ENCODE data around the gene TSHZ2. TPM values are rescaled to one million over a fixed set of nuclear protein-coding genes. Genes with fewer than 3 reads are reported as not detected.

Gene TSHZ2
- total RNA-seq, 1 experiment from 2014 or later, result 4.1 TPM

DNA sequence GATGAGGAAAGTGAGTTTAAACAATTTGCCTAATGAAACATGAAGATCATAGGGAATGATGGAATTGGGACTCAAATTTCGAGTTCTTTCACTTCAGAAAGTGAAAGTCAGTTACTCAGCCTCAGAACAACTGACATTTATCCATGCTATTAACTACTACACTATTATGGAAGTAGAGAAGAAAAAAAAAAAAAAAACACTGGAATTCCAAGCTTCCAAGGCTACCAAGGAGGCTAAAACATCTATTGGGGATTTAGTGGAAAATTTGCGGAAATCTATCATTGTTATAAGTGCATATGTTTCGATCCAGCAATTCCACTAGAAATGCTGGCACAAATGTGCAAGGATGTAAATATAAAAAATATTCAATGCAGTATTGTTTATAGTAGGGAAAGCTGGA, 70.4 kb downstream of the TSHZ2 start:
- no peak for DNase-seq (ENCODE audit: low read depth)
- in situ Hi-C loops (cut with HindIII; ENCODE audit: low pct_unique_long_range_greater_than_20kb, low sequenced_read_pairs), result no loop called here

- no peak for DNase-seq (ENCODE audit: low read depth)
- in situ Hi-C loops (cut with HindIII; ENCODE audit: low pct_unique_long_range_greater_than_20kb, low sequenced_read_pairs), result no loop called here
Measured at GRCh38 chr20:53044296-53044695, 72.1 kb downstream of the TSHZ2 start.

DNA sequence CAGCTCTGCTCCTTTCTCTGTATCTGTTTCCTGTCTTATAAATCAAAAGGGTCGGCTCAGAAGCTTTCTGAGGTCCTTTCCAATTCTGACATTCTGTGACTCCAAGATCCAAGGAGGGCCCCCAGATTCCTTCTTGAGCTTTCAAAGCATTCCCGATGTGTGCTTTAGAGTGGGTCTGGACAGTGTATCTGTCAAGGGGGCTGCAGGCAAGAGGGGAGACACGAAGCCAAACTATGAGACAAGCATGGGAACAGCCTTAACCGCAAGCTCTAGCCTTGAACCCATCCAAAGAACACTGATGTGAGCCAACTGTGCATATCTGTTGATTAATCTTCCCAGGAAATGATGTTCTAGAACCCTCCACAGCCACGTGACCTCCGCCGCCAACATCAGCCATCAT, 73.8 kb downstream of the TSHZ2 start:
- in situ Hi-C loops (cut with HindIII; ENCODE audit: low pct_unique_long_range_greater_than_20kb, low sequenced_read_pairs), result no loop called here
- DNase-seq (ENCODE audit: low read depth), result no peak

DNA sequence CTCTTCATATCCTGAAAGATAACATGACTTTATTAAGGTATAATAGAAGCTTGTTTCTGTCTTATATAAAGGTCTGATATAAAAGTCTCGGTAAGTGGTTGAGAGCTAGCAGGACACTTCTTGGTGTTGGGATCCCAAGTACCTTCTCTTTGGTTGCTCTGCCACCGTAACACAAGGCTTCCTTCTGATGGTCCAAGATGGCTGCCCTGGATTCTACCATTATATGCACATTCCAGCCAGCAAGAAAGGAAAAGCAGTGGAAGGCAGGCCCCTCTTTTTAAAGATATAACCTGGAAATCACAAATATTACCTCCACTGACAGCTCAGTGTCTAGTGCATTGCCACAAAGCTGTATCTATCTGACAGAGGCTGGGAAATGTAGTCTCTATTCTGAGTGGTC, 75.0 kb downstream of the TSHZ2 start:
- in situ Hi-C loops (cut with HindIII; ENCODE audit: low pct_unique_long_range_greater_than_20kb, low sequenced_read_pairs), result no loop called here
- DNase-seq (ENCODE audit: low read depth), result no peak

DNA sequence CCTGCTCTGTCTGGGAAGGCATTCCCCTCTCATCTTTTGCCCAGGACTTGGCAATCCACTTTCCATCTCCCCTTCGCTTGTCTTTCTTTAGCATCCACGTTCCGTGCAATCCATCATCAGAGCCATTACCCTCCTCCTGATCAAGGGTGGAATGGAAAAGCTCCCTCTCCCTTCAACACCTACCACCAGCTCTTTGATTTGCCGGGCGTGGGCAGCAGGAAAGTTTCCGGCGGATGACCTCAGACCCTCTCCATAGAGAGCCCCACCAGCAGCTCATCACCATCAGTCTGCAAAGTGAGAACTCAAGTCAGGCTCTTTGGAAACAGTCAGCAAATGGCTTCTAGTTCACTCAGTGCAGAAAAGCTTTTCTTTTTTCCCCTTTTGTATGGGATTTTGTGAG, 76.2 kb downstream of the TSHZ2 start:
- no peak for DNase-seq (ENCODE audit: low read depth)
- in situ Hi-C loops (cut with HindIII; ENCODE audit: low pct_unique_long_range_greater_than_20kb, low sequenced_read_pairs), result no loop called here

DNA sequence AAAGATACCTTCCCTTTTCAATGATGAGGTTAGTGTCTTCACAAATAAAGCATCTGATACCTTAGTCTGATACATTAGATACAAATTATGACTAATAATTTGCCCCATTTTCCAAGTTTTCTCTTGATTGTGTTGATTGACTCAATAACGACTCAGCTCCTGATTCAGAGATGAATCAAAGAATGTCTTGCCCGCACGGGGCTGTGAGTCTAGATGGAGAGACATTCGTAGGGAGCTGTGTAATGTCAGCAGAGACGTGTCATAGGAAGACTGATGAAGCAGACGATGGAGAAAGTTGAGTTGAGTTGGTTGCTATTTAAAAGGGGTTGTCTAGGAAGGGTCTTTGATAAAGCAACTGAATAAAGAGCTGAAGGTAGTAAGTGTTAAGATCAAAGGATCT, 78.2 kb downstream of the TSHZ2 start:
- DNase-seq (ENCODE audit: low read depth), result no peak
- in situ Hi-C loops (cut with HindIII; ENCODE audit: low pct_unique_long_range_greater_than_20kb, low sequenced_read_pairs), result no loop called here

- no peak for DNase-seq (ENCODE audit: low read depth)
- in situ Hi-C loops (cut with HindIII; ENCODE audit: low pct_unique_long_range_greater_than_20kb, low sequenced_read_pairs), result no loop called here
Measured at GRCh38 chr20:53052380-53052779, 80.2 kb downstream of the TSHZ2 start.

- in situ Hi-C loops (cut with HindIII; ENCODE audit: low pct_unique_long_range_greater_than_20kb, low sequenced_read_pairs), result no loop called here
Measured at GRCh38 chr20:53053595-53053994, 81.4 kb downstream of the TSHZ2 start.

DNA sequence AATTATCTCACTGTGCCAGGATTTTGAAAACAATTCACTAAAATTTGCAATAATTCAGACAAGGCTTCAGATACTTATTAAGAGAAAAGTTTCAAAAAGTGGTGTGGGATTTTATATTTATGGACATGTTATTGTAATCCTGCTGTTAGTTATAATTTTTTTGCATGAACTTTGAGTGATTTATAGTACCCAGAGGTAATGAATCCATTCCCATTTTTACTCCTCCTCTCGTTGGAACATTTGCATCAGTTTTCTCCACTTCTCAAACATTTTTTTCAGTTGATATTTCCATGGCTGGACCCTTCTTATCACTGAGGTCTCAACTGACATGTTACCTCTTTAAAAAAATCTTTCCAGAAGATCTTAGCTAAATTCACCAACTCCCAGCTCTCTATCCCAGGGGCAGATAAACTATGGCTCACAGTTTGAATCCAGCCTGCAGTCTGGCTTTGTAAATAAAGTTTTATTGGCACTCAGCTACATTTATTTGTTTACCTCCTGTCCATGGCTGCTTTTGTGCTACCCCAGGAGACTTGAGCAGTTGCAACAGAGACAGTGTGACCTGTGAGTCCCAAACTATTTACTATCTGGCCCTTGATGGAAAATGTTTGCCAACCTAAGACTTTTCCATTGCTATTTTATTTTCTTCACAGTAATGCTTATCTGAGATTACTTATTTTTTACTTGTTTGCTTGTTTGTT, 83.4 kb downstream of the TSHZ2 start:
- DNase-seq (ENCODE audit: low read depth), result no peak
- in situ Hi-C loops (cut with HindIII; ENCODE audit: low pct_unique_long_range_greater_than_20kb, low sequenced_read_pairs), result no loop called here

More at GRCh38 chr20:53053595-53053994, 81.4 kb downstream of the TSHZ2 start:
- DNase-seq (ENCODE audit: low read depth), result no peak

- in situ Hi-C loops (cut with HindIII; ENCODE audit: low pct_unique_long_range_greater_than_20kb, low sequenced_read_pairs), result no loop called here
Measured at GRCh38 chr20:53057579-53057978, 85.4 kb downstream of the TSHZ2 start.

DNA sequence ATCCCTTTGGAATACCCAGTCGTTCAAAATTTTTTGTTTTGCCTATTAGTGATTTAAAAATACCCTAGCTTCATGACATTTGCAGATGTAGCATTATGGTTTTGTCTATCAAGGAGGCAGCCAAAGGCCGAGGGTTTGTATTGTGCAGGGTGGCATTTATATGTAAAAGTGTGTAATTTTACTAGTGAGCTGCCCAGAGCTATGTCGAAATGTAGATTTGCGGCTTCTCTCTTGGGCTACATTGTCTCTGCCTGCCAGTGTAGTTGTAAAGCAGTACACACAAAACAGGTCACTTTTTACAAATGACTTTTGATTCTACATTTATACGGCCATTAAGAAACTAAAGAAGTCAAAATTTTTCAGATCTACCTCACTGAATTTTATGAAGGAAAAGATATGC, 87.7 kb downstream of the TSHZ2 start:
- in situ Hi-C loops (cut with HindIII; ENCODE audit: low pct_unique_long_range_greater_than_20kb, low sequenced_read_pairs), result no loop called here
- no peak for DNase-seq (ENCODE audit: low read depth)

More at GRCh38 chr20:53057579-53057978, 85.4 kb downstream of the TSHZ2 start:
- no peak for DNase-seq (ENCODE audit: low read depth)

- in situ Hi-C loops (cut with HindIII; ENCODE audit: low pct_unique_long_range_greater_than_20kb, low sequenced_read_pairs), result no loop called here
- DNase-seq (ENCODE audit: low read depth), result no peak
Measured at GRCh38 chr20:53061192-53062108, 89.3 kb downstream of the TSHZ2 start.

DNA sequence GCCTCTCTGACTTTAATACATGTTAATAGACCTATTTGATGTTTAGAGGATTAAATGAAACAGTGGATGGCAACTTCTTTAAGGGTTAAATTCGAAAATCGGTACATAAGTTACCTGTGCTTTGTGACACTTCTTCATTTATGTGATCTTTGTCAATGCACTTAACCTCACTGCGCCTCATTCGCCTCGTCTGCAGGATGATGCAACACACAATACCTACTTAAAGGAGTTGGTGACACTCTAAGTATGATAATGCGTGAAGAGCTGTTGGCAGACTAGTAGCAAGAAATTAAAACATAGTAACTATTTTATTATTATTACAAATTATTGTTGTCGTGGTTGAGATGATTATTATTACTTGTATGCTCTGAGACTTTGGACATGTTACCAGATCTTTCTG, 92.8 kb downstream of the TSHZ2 start:
- no peak for DNase-seq (ENCODE audit: low read depth)
- in situ Hi-C loops (cut with HindIII; ENCODE audit: low pct_unique_long_range_greater_than_20kb, low sequenced_read_pairs), result no loop called here

DNA sequence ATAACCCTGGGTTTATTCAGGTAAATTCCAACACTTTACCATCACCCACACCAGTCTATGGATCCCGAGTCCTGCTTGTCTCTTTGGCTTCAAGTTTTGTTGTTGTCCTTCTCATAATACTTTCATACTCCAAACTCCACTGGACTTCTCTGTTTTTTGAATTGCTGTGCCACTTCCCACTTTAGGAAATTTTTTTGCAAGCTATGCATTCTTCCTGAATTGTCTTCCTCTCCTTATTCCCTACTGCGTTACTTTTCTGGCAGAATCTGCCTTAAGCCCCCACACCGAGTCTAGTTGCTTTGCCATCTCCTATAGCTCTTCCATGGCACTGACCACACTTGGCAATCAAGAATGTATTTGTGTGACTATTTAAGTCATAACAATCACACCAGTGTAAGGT, 96.1 kb downstream of the TSHZ2 start:
- in situ Hi-C loops (cut with HindIII; ENCODE audit: low pct_unique_long_range_greater_than_20kb, low sequenced_read_pairs), result no loop called here

DNA sequence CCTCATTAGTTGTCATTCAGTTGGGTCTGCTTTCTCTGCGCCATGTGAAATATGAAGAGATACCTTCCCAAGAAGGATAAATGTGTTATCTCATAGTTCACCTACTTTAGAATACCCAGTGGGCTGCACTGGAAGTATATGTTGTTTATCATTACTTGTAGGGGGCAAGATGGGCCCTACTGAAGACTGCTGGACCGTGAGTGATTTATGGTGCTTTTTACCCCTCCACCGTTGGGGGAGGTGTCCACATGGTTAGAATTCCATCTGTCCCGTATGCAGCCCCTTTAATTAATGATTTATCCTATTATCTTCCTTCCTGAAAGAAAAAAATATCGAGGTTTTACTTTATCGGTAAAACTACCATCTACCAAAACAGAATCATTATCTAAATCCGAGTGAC, 97.0 kb downstream of the TSHZ2 start:
- DNase-seq (ENCODE audit: low read depth), result no peak
- in situ Hi-C loops (cut with HindIII; ENCODE audit: low pct_unique_long_range_greater_than_20kb, low sequenced_read_pairs), result no loop called here

More for the DNA sequence above, 96.1 kb downstream of the TSHZ2 start:
- DNase-seq (ENCODE audit: low read depth), result no peak

- in situ Hi-C loops (cut with HindIII; ENCODE audit: low pct_unique_long_range_greater_than_20kb, low sequenced_read_pairs), result no loop called here
- DNase-seq (ENCODE audit: low read depth), result no peak
Measured at GRCh38 chr20:53070224-53070623, 98.1 kb downstream of the TSHZ2 start.

- in situ Hi-C loops (cut with HindIII; ENCODE audit: low pct_unique_long_range_greater_than_20kb, low sequenced_read_pairs), result no loop called here
- DNase-seq (ENCODE audit: low read depth), result no peak
Measured at GRCh38 chr20:53070706-53071392, 98.7 kb downstream of the TSHZ2 start.

GRCh38 chr20:53071833-53072232, 99.7 kb downstream of the TSHZ2 start:
- in situ Hi-C loops (cut with HindIII; ENCODE audit: low pct_unique_long_range_greater_than_20kb, low sequenced_read_pairs), result no loop called here
- no peak for DNase-seq (ENCODE audit: low read depth)

Data from Caki2 (cell line).